H1 (cell line): ENCODE measurements around the gene MCM3AP. TPM values are rescaled to one million over a fixed set of nuclear protein-coding genes. Genes with fewer than 3 reads are reported as not detected.

Source experiments
- CTCF ChIA-PET: fragments of 300-600 bp; sonication (Branson Sonifier 250); formaldehyde crosslinking; loops from one replicate; lab custom pipeline; 2021; ENCODE audit not compliant: partially characterized antibody; lab: Charles Lee
- POLR2A ChIA-PET: fragments of 300-600 bp; sonication (Branson Sonifier 250); formaldehyde crosslinking; loops from one replicate; lab custom pipeline; 2021; ENCODE audit warnings: inconsistent platforms; ENCODE audit not compliant: partially characterized antibody; lab: Charles Lee
- DNase-seq, 2 experiments: peaks; one replicate each; pipeline versions ENCODE4 v3.0.0 to v3.0.0-alpha.2; 2010 to 2022; ENCODE audit warnings: low spot score in 2 of 2, low read depth in 1 of 2, mixed read lengths in 1 of 2
- FAIRE-seq: peaks from 2 replicates; lab custom pipeline; 2011; peaks lifted over from hg19 to GRCh38; lab: Jason Lieb, UNC
- H2AFZ ChIP-seq: 2 replicates; pipeline ENCODE4 v1.8.1; 2012; ENCODE audit warnings: low read length, inconsistent platforms
- H2AK5ac ChIP-seq: 2 replicates; pipeline ENCODE4 v1.6.1; 2013; ENCODE audit warnings: low read depth, low read length
- H2BK120ac ChIP-seq: replicated peaks from 2 replicates; pipeline ENCODE3; 2013; ENCODE audit warnings: low read depth, low read length, inconsistent platforms
- H2BK12ac ChIP-seq: 2 replicates; pipeline ENCODE4 v1.6.1; 2013; ENCODE audit warnings: low read depth, low read length
- H2BK15ac ChIP-seq: 2 replicates; pipeline ENCODE4 v1.6.1; 2013; ENCODE audit warnings: low read length
- H2BK20ac ChIP-seq: 2 replicates; pipeline ENCODE4 v1.6.1; 2013; ENCODE audit warnings: low read length
- H2BK5ac ChIP-seq: 2 replicates; pipeline ENCODE4 v1.6.1; 2013; ENCODE audit warnings: low read depth, low read length
- H3K14ac ChIP-seq: 2 replicates; pipeline ENCODE4 v1.6.1; 2013; ENCODE audit warnings: inconsistent platforms; ENCODE audit not compliant: insufficient read length
- H3K18ac ChIP-seq: 2 replicates; pipeline ENCODE4 v1.6.1; 2013; ENCODE audit warnings: low read length; ENCODE audit errors: extremely low read depth
- H3K23ac ChIP-seq: 2 replicates; pipeline ENCODE4 v1.6.1; 2013; ENCODE audit warnings: inconsistent platforms; ENCODE audit not compliant: insufficient read length
- H3K23me2 ChIP-seq: 2 replicates; pipeline ENCODE4 v1.6.1; 2013; ENCODE audit warnings: low read depth, low read length
- H3K27ac ChIP-seq: 2 replicates; pipeline ENCODE4 v1.6.1; 2011; ENCODE audit warnings: low read depth, low read length, inconsistent platforms
- H3K27me3 ChIP-seq, 4 experiments: replicated peaks in 1 of 4; 1 replicate in 1 of 4; 2 replicates in 3 of 4; pipeline versions ENCODE4 v1.6.1 to v1.8.1; 2011 to 2013; ENCODE audit warnings: low read length in 3 of 4, mild to moderate bottlenecking in 3 of 4, inconsistent platforms in 2 of 4, mixed read lengths in 2 of 4, moderate library complexity in 1 of 4; ENCODE audit not compliant: control insufficient read depth in 3 of 4, insufficient read depth in 3 of 4; ENCODE audit errors: extremely low read depth in 1 of 4
- H3K36me3 ChIP-seq, 4 experiments: 2 replicates each; pipeline versions ENCODE4 v1.6.1 to v1.8.1; 2011 to 2013; ENCODE audit warnings: mild to moderate bottlenecking in 4 of 4, low read length in 3 of 4, moderate library complexity in 2 of 4, control low read depth in 1 of 4, inconsistent platforms in 1 of 4; ENCODE audit not compliant: insufficient read depth in 4 of 4, control insufficient read depth in 2 of 4
- H3K4ac ChIP-seq: replicated peaks from 2 replicates; pipeline ENCODE3; 2013; ENCODE audit warnings: low read length, low read depth, mixed read lengths, inconsistent platforms; ENCODE audit not compliant: insufficient read length
- H3K4me1 ChIP-seq, 4 experiments: replicated peaks in 1 of 4; 1 replicate in 1 of 4; 2 replicates in 3 of 4; pipeline versions ENCODE4 v1.6.1 to v1.8.1; 2011 to 2013; ENCODE audit warnings: low read length in 3 of 4, inconsistent platforms in 2 of 4, mixed read lengths in 1 of 4; ENCODE audit not compliant: insufficient read depth in 4 of 4, control insufficient read depth in 3 of 4
- H3K4me2 ChIP-seq, 2 experiments: 2 replicates each; pipeline versions ENCODE4 v1.6.1 to v1.8.1; 2011 to 2013; ENCODE audit warnings: low read depth in 2 of 2, low read length in 2 of 2, control low read depth in 1 of 2, inconsistent platforms in 1 of 2, mild to moderate bottlenecking in 1 of 2; ENCODE audit not compliant: insufficient read depth in 1 of 2
- H3K4me3 ChIP-seq, 4 experiments: fragments of 200-600, 300-600 bp in 1 of 4; sonication (generic), shearing (Covaris generic), sonication (Bioruptor Twin) in 1 of 4; 2 replicates each; pipeline versions ENCODE4 v1.5.1 to v1.8.1; 2011 to 2016; ENCODE audit warnings: low read length in 4 of 4, low read depth in 3 of 4, control low read depth in 2 of 4, inconsistent platforms in 2 of 4, mild to moderate bottlenecking in 2 of 4, mixed read lengths in 1 of 4, moderate library complexity in 1 of 4; ENCODE audit not compliant: insufficient read depth in 2 of 4; ENCODE audit errors: extremely low read depth in 1 of 4
- H3K56ac ChIP-seq: replicated peaks from 2 replicates; pipeline ENCODE3; 2013; ENCODE audit warnings: low read depth, mild to moderate bottlenecking, mixed read lengths, low read length, inconsistent platforms; ENCODE audit not compliant: insufficient read length
- H3K79me1 ChIP-seq: 2 replicates; pipeline ENCODE4 v1.6.1; 2013; ENCODE audit warnings: low read depth, low read length, control low read depth
- H3K79me2 ChIP-seq, 2 experiments: 2 replicates each; pipeline versions ENCODE4 v1.6.1 to v1.8.1; 2012 to 2013; ENCODE audit warnings: low read length in 2 of 2, mild to moderate bottlenecking in 2 of 2, inconsistent platforms in 1 of 2; ENCODE audit not compliant: insufficient read depth in 2 of 2, control insufficient read depth in 1 of 2
- H3K9ac ChIP-seq, 4 experiments: replicated peaks in 1 of 4; 1 replicate in 1 of 4; 2 replicates in 3 of 4; pipeline versions ENCODE4 v1.6.1 to v1.8.1; 2011 to 2013; ENCODE audit warnings: low read depth in 3 of 4, low read length in 3 of 4, control low read depth in 2 of 4, mild to moderate bottlenecking in 2 of 4, moderate library complexity in 2 of 4, inconsistent platforms in 1 of 4; ENCODE audit errors: extremely low read depth in 1 of 4
- H3K9me3 ChIP-seq, 2 experiments: 2 replicates each; pipeline versions ENCODE4 v1.6.1 to v1.8.1; 2012 to 2013; ENCODE audit warnings: mild to moderate bottlenecking in 2 of 2, moderate library complexity in 2 of 2, control low read depth in 1 of 2, inconsistent platforms in 1 of 2, low read depth in 1 of 2, low read length in 1 of 2, mixed read lengths in 1 of 2; ENCODE audit not compliant: insufficient read depth in 2 of 2
- H4K20me1 ChIP-seq, 2 experiments: replicated peaks in 1 of 2; 2 replicates each; pipeline versions ENCODE3 to v1.8.1; 2011 to 2013; ENCODE audit warnings: inconsistent platforms in 2 of 2, low read length in 2 of 2, mild to moderate bottlenecking in 1 of 2; ENCODE audit not compliant: insufficient read depth in 2 of 2, control insufficient read depth in 1 of 2
- H4K5ac ChIP-seq: 2 replicates; pipeline ENCODE4 v1.6.1; 2013; ENCODE audit warnings: low read length, low read depth, mixed read lengths, inconsistent platforms; ENCODE audit not compliant: insufficient read length
- H4K8ac ChIP-seq: 2 replicates; pipeline ENCODE4 v1.8.0; 2013; ENCODE audit warnings: mild to moderate bottlenecking, moderate library complexity, low read length, inconsistent platforms; ENCODE audit not compliant: insufficient read depth; ENCODE audit errors: extremely low read depth
- H4K91ac ChIP-seq: replicated peaks from 2 replicates; pipeline ENCODE3; 2013; ENCODE audit warnings: low read length, mixed read lengths, inconsistent platforms; ENCODE audit not compliant: insufficient read length
- BRCA1 ChIP-seq: IDR thresholded peaks from 2 replicates; pipeline ENCODE4 v1.6.1; 2012; ENCODE audit warnings: low read depth, low read length, improper control_type of control experiment
- CBX8 ChIP-seq: fragments of 300-800, 300-1000 bp; sonication (generic); IDR thresholded peaks from 2 replicates; pipeline ENCODE4 v1.7.1; 2016; ENCODE audit warnings: low read depth, low read length, borderline replicate concordance
- CTCF ChIP-seq, 3 experiments: IDR thresholded peaks; 1 replicate in 2 of 3; 2 replicates in 1 of 3; pipeline versions ENCODE4 v1.5.1 to v1.6.1; 2011; ENCODE audit warnings: low read length in 3 of 3, mild to moderate bottlenecking in 3 of 3, inconsistent platforms in 2 of 3, low read depth in 1 of 3, moderate library complexity in 1 of 3; ENCODE audit not compliant: insufficient read depth in 1 of 3; ENCODE audit errors: control extremely low read depth in 1 of 3
- EGR1 ChIP-seq: IDR thresholded peaks from 2 replicates; pipeline ENCODE4 v1.6.1; 2011; ENCODE audit warnings: low read depth, low read length, borderline replicate concordance
- MAX ChIP-seq: IDR thresholded peaks from 2 replicates; pipeline ENCODE4 v1.6.1; 2012; ENCODE audit warnings: inconsistent platforms
- POLR2AphosphoS5 ChIP-seq: IDR thresholded peaks from 2 replicates; pipeline ENCODE4 v1.6.1; 2011; ENCODE audit warnings: low read depth, low read length
- RNF2 ChIP-seq: fragments of 200-900, 300-1000 bp; sonication (generic); IDR thresholded peaks from 2 replicates; pipeline ENCODE4 v1.7.1; 2016; ENCODE audit warnings: borderline replicate concordance, low read depth, mild to moderate bottlenecking, antibody characterized with exemption, low read length; ENCODE audit not compliant: poor library complexity, severe bottlenecking; ENCODE audit errors: missing control alignments
- SIN3A ChIP-seq, 2 experiments: IDR thresholded peaks in 1 of 2; conservative IDR thresholded peaks in 1 of 2; 2 replicates each; pipeline ENCODE4 v1.6.1; 2011 to 2012; ENCODE audit warnings: low read length in 2 of 2, improper control_type of control experiment in 1 of 2, low read depth in 1 of 2, mild to moderate bottlenecking in 1 of 2
- WGBS, 2 experiments: shearing (Covaris generic) in 1 of 2; methylation state at CpG; one replicate each; pipeline versions ENCODE4 v1.1.6 to v1.1.7; 2013 to 2015; ENCODE audit warnings: low lambda C conversion rate in 2 of 2, mixed read lengths in 2 of 2, inconsistent platforms in 1 of 2, low coverage in 1 of 2, missing lambda C conversion rate in 1 of 2; ENCODE audit not compliant: insufficient replicate concordance in 2 of 2, insufficient coverage in 1 of 2, insufficient read length in 1 of 2; ENCODE audit errors: extremely low coverage in 1 of 2, missing lambda C conversion rate in 1 of 2; 5-methylcytosine and 5-hydroxymethylcytosine counted together
- polyA plus RNA-seq, 7 experiments: library from polyadenylated mRNA; depleted of rRNA in 3 of 7; stranded (reverse) in 5 of 7; unstranded in 2 of 7; fragments of >200 nt in 5 of 7; fragments of 200-250 nt in 2 of 7; gene quantifications; 1 replicate in 5 of 7; 2 replicates in 1 of 7; 4 replicates in 1 of 7; pipeline versions ENCODE4 v1.2.1 to v1.2.3, GENCODE V29; 2011 to 2013; ENCODE audit warnings: missing spikeins in 2 of 7, mixed read lengths in 2 of 7
- total RNA-seq: library from RNA; stranded (reverse); fragmentation: NEBNext Ultra II Directional; extraction: Animal tissue kit (Norgen Biotek cat#: 25700); gene quantifications from 2 replicates; pipeline ENCODE4 v1.2.1, GENCODE V29; 2021

MCM3AP gene
- total and polyA plus RNA-seq, 2 of the 8 experiments (the other 6 are each of a cell fraction or from before 2014, with no cell fraction given) = 37.2 to 119 TPM

- 79% methylated on average over 5 of the region's 5 CpGs; no CpG with 5 or more reads in 1 of the 2 experiments for WGBS, 2 experiments
- Histone ChIP-seq H4K20me1 (peaks cover 0 to 6% of the 10 kb centered on the region in 2 experiments), H3K79me2 (peaks cover 0 to 53% of the 10 kb centered on the region in 2 experiments; a peak in 3 of 4 replicates)
These were observed 42.7 kb upstream of the MCM3AP start for GRCh38 chr21:46328151-46328550.

More at GRCh38 chr21:46328151-46328550, 42.7 kb upstream of the MCM3AP start:
- peaks cover 2 to 25% (median 14%) of the 10 kb centered on the region in 4 experiments; a peak in 6 of 8 replicates for H3K36me3 ChIP-seq
- H3K79me1 ChIP-seq = peaks cover 8% of the 10 kb centered on the region
- H3K9ac ChIP-seq = no peak overlapping the region
- H4K5ac ChIP-seq = no peak overlapping the region
- no peaks in the 10 kb centered on the region for H3K9me3 ChIP-seq
- no peak overlapping the region for H3K14ac ChIP-seq
- no peak overlapping the region for H2AK5ac ChIP-seq
- H3K4me3 ChIP-seq = no peak overlapping the region
- H4K8ac ChIP-seq = no peak overlapping the region
- no peaks in the 10 kb centered on the region for H3K27me3 ChIP-seq
- no peak overlapping the region for H2BK20ac ChIP-seq
- no peak overlapping the region for H2AFZ ChIP-seq
- H3K23me2 ChIP-seq = peaks cover 4% of the 10 kb centered on the region
- H3K27ac ChIP-seq = no peak overlapping the region
- FAIRE-seq (no peak), DNase-seq (no peak)
- no peak for TF ChIP-seq SIN3A (conservative IDR thresholded peaks at IDR 0.05 in 1 of 2, IDR thresholded peaks at IDR 0.05 in 1 of 2; ENCODE audit: low read depth in 1 of 2, low read length in 2 of 2)
- TF ChIP-seq CBX8 = no peak
- no peak for TF ChIP-seq RNF2
- no peak for TF ChIP-seq POLR2AphosphoS5
- no peak for TF ChIP-seq EGR1
- no peak for TF ChIP-seq BRCA1
- no peak for TF ChIP-seq CTCF (IDR thresholded peaks at IDR 0.05; ENCODE audit: control extremely low read depth in 1 of 3, insufficient read depth in 1 of 3, low read depth in 1 of 3, low read length in 3 of 3)
- no peak for TF ChIP-seq MAX
- H3K4me2 ChIP-seq = no peak overlapping the region
- no peak overlapping the region for H2BK5ac ChIP-seq
- no peak overlapping the region for H3K18ac ChIP-seq
- H3K4me1 ChIP-seq = no peaks in the 10 kb centered on the region; a peak in 4 of 7 replicates
- H2BK120ac ChIP-seq = no peak overlapping the region
- H4K91ac ChIP-seq = no peak overlapping the region
- no peak overlapping the region for H2BK15ac ChIP-seq
- POLR2A ChIA-PET = no interaction called here
- no peak overlapping the region for H2BK12ac ChIP-seq
- H3K23ac ChIP-seq = no peak overlapping the region
- no peak overlapping the region for H3K4ac ChIP-seq
- no peak overlapping the region for H3K56ac ChIP-seq
- CTCF ChIA-PET = no interaction called here
